A549 (cell line): ENCODE results near the gene REPS1. TPM values are rescaled to one million over a fixed set of nuclear protein-coding genes. Genes with fewer than 3 reads are reported as not detected.
A peak's percentile ranks its signal among the peaks of the same experiment; 100 is the strongest.
"Not testable (repeated sequence)": the region's sequence is repeated elsewhere in the genome, so short reads cannot be mapped to it uniquely, and the experiment has no call there.

ENCODE experiments used
- ATAC-seq, 2 experiments: fragments of 200-7000 bp in 1 of 2; fragments of >200 bp in 1 of 2; cut with Nextera tagmentation in 1 of 2; cut with Tn5 transposase in 1 of 2; 3 replicates each; pipeline versions ENCODE4 v1.8.0 to v1.9.1; 2018 to 2020; ENCODE audit warnings: mild to moderate bottlenecking in 1 of 2, moderate library complexity in 1 of 2
- CTCF ChIA-PET: fragments of 300-600 bp; sonication (Branson Sonifier 250); formaldehyde crosslinking; extraction: SDS; loops from one replicate; lab custom pipeline; 2021; ENCODE audit warnings: antibody characterized with exemption, inconsistent platforms; lab: Yijun Ruan, JAX
- POLR2A ChIA-PET: fragments of 350-600 bp; formaldehyde crosslinking; extraction: SDS; loops from one replicate; lab custom pipeline; 2021; ENCODE audit warnings: antibody characterized with exemption, inconsistent platforms; lab: Yijun Ruan, JAX
- DNase-seq, 2 experiments: peaks; one replicate each; pipeline versions ENCODE4 v3.0.0 to v3.0.0-alpha.2; 2011 to 2016; ENCODE audit warnings: low read depth in 1 of 2, low spot score in 1 of 2
- FAIRE-seq: peaks from 2 replicates; lab custom pipeline; 2011; peaks lifted over from hg19 to GRCh38; lab: Jason Lieb, UNC
- H3K27ac ChIP-seq, 2 experiments: fragments of >200 bp; sonication (Bioruptor Twin); formaldehyde crosslinking; 3 replicates each; pipeline ENCODE4 v1.5.1; 2016 to 2017
- H3K4me1 ChIP-seq: fragments of >200 bp; sonication (Bioruptor Twin); formaldehyde crosslinking; 3 replicates; pipeline ENCODE4 v1.6.1; 2016
- H3K4me2 ChIP-seq: fragments of >200 bp; sonication (Bioruptor Twin); formaldehyde crosslinking; 3 replicates; pipeline ENCODE4 v1.6.1; 2016
- H3K4me3 ChIP-seq: fragments of >200 bp; sonication (Bioruptor Twin); formaldehyde crosslinking; 3 replicates; pipeline ENCODE4 v1.5.1; 2016
- H3K9me3 ChIP-seq: fragments of >200 bp; sonication (Bioruptor Twin); formaldehyde crosslinking; 3 replicates; pipeline ENCODE4 v1.6.1; 2016
- CBX2 ChIP-seq: fragments of 200-600 bp; sonication (generic); IDR thresholded peaks from 2 replicates; pipeline ENCODE4 v1.6.1; 2016; ENCODE audit warnings: low read depth, mild to moderate bottlenecking, borderline replicate concordance
- CHD4 ChIP-seq: fragments of 200-600 bp; sonication (generic); IDR thresholded peaks from 2 replicates; pipeline ENCODE4 v1.6.1; 2016; ENCODE audit warnings: antibody characterized with exemption, mild to moderate bottlenecking, borderline replicate concordance
- EHF ChIP-seq: fragments of 250-450 bp; sonication (Bioruptor Pico); IDR thresholded peaks from 2 replicates; pipeline ENCODE4 v1.5.0; 2020; ENCODE audit warnings: mild to moderate bottlenecking
- EP300 ChIP-seq, 2 experiments: fragments of >200 bp; sonication (Bioruptor Twin); formaldehyde crosslinking; IDR thresholded peaks; 2 replicates in 1 of 2; 3 replicates in 1 of 2; pipeline ENCODE4 v1.6.1; 2016 to 2017
- ESRRA ChIP-seq: fragments of 150-350 bp; IDR thresholded peaks from 2 replicates; pipeline ENCODE4 v1.6.1; 2014; ENCODE audit warnings: mild to moderate bottlenecking, low read length, borderline replicate concordance
- HEYL ChIP-seq: fragments of 250-450 bp; sonication (Bioruptor Pico); IDR thresholded peaks from 2 replicates; pipeline ENCODE4 v1.8.0; 2021; ENCODE audit warnings: mild to moderate bottlenecking, moderate library complexity
- HOXA7 ChIP-seq: fragments of 250-450 bp; sonication (Bioruptor Pico); IDR thresholded peaks from 2 replicates; pipeline ENCODE4 v1.5.0; 2020; ENCODE audit warnings: mild to moderate bottlenecking, moderate library complexity
- HOXB13 ChIP-seq: fragments of 250-450 bp; sonication (Bioruptor Pico); IDR thresholded peaks from 2 replicates; pipeline ENCODE4 v1.5.0; 2020; ENCODE audit warnings: low read depth, mild to moderate bottlenecking, moderate library complexity
- HOXB5 ChIP-seq: fragments of 250-450 bp; sonication (Bioruptor Pico); IDR thresholded peaks from 2 replicates; pipeline ENCODE4 v1.5.0; 2020; ENCODE audit warnings: mild to moderate bottlenecking, moderate library complexity
- MAFK ChIP-seq: fragments of 450-650 bp; IDR thresholded peaks from 2 replicates; pipeline ENCODE4 v1.6.1; 2014; ENCODE audit not compliant: partially characterized antibody
- MAZ ChIP-seq: fragments of 150-350 bp; IDR thresholded peaks from 2 replicates; pipeline ENCODE4 v1.6.1; 2014; ENCODE audit warnings: antibody characterized with exemption, low read depth, low read length, borderline replicate concordance
- POLR2A ChIP-seq: IDR thresholded peaks from 2 replicates; pipeline ENCODE4 v1.6.1; 2012; ENCODE audit warnings: mild to moderate bottlenecking, low read length
- POLR2AphosphoS2 ChIP-seq: conservative IDR thresholded peaks from 2 replicates; pipeline ENCODE4 v1.6.1; 2012; ENCODE audit warnings: low read length, improper control_type of control experiment, inconsistent platforms
- RARB ChIP-seq: fragments of 250-450 bp; sonication (Bioruptor Pico); IDR thresholded peaks from 2 replicates; pipeline ENCODE4 v1.8.0; 2021; ENCODE audit warnings: mild to moderate bottlenecking, moderate library complexity
- WGBS: methylation state at CpG from one replicate; pipeline ENCODE4 v1.1.6; 2017; ENCODE audit errors: missing lambda C conversion rate; 5-methylcytosine and 5-hydroxymethylcytosine counted together
- polyA plus RNA-seq, 4 experiments: library from polyadenylated mRNA; depleted of rRNA in 3 of 4; stranded (reverse); fragments of >200 nt; fragmentation: RNase III in 1 of 4; extraction: RNeasy Plus Mini Kit Qiagen cat#74134 plus additional on column Dnase treatment in 1 of 4; gene quantifications; 2 replicates in 3 of 4; 3 replicates in 1 of 4; pipeline ENCODE4 v1.2.3, GENCODE V29; 2011 to 2017
- TF ChIP-seq, protein P1 (sequence below): fragments of 250-450 bp; sonication (Bioruptor Pico); IDR thresholded peaks from 2 replicates; pipeline ENCODE4 v1.5.0; 2021; ENCODE audit warnings: mild to moderate bottlenecking, moderate library complexity, borderline replicate concordance
- TF ChIP-seq, protein P2 (sequence below): IDR thresholded peaks from 2 replicates; pipeline ENCODE4 v1.6.1; 2012

REPS1 gene
- polyA plus RNA-seq, 2 of the 4 experiments (the other 2 are of a cell fraction), result 16.3 to 36.4 TPM

GRCh38 chr6:138996524-138996923 is 8.5 kb upstream of the REPS1 start (continued):
- TF ChIP-seq CHD4 (no peak), EP300 (IDR thresholded peaks at IDR 0.05) (no peak), MAFK (no peak), CBX2 (no peak), HOXA7 (CRISPR knock-in tag) (no peak)
- TF ChIP-seq, all 56 proteins: peak for 0

GRCh38 chr6:138993410-138993809 is 5.4 kb upstream of the REPS1 start:
- ATAC-seq, DNase-seq, FAIRE-seq, CTCF ChIA-PET, H3K4me1 ChIP-seq, H3K27ac ChIP-seq, H3K4me2 ChIP-seq, H3K4me3 ChIP-seq, H3K9me3 ChIP-seq, POLR2A ChIA-PET: not testable (repeated sequence)
- 41% methylated on average over 1 of the region's 1 CpG for WGBS

DNA sequence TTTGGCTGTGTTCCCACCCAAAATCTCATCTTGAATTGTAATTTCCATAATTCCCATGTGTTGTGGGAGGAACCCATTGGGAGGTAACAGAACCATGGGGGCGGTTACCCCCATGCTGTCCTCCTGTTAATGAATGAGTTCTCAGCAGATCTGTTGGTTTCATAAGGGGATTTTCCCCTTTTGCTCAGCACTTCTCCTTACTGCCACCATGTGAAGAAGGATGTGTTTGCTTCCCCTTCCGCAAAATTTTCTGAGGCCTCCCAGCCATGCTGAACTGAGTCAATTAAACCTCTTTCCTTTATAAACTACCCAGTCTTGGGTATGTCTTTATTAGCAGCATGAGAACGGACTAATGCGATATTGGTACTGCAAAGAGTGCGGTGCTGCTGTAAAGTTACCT is 4.9 kb upstream of the REPS1 start:
- POLR2A ChIA-PET, CTCF ChIA-PET, H3K9me3 ChIP-seq, H3K4me2 ChIP-seq, H3K4me1 ChIP-seq, H3K27ac ChIP-seq, FAIRE-seq, DNase-seq, ATAC-seq, H3K4me3 ChIP-seq: not testable (repeated sequence)
- 86% methylated on average over 5 of the region's 5 CpGs for WGBS

- no peak overlapping the region for H3K27ac ChIP-seq
- TF ChIP-seq MAZ, result no peak
- TF ChIP-seq HOXB13 (CRISPR knock-in tag), result no peak
- no peak for TF ChIP-seq RARB (CRISPR knock-in tag)
- no peak for TF ChIP-seq HEYL (CRISPR knock-in tag)
- TF ChIP-seq POLR2AphosphoS2, result no peak
- TF ChIP-seq, protein P1, sequence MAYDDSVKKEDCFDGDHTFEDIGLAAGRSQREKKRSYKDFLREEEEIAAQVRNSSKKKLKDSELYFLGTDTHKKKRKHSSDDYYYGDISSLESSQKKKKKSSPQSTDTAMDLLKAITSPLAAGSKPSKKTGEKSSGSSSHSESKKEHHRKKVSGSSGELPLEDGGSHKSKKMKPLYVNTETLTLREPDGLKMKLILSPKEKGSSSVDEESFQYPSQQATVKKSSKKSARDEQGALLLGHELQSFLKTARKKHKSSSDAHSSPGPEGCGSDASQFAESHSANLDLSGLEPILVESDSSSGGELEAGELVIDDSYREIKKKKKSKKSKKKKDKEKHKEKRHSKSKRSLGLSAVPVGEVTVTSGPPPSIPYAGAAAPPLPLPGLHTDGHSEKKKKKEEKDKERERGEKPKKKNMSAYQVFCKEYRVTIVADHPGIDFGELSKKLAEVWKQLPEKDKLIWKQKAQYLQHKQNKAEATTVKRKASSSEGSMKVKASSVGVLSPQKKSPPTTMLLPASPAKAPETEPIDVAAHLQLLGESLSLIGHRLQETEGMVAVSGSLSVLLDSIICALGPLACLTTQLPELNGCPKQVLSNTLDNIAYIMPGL, result no peak
- TF ChIP-seq ESRRA, result no peak
- no peak for TF ChIP-seq CHD4
- TF ChIP-seq EHF (CRISPR knock-in tag), result no peak
- no peak for TF ChIP-seq HOXB5 (CRISPR knock-in tag)
- TF ChIP-seq POLR2A, result no peak
- peaks cover 11% of the 10 kb centered on the region; the same call in 1 of the 3 replicates for H3K4me1 ChIP-seq
- H3K4me2 ChIP-seq, result no peak overlapping the region
- no peak overlapping the region for H3K4me3 ChIP-seq
- 77% methylated on average over 5 of the region's 5 CpGs for WGBS
- DNase-seq (no peak), ATAC-seq (no peak), FAIRE-seq (no peak)
- no peaks in the 10 kb centered on the region for H3K9me3 ChIP-seq
- ChIA-PET CTCF (interaction anchor here (0.7 kb wide), 1 partner anchor 589 kb away, joined by 4 read pairs; no protein-coding TSS in a partner anchor), POLR2A (no interaction called here)
Measured at GRCh38 chr6:138991206-138991605, 3.2 kb upstream of the REPS1 start.

DNA sequence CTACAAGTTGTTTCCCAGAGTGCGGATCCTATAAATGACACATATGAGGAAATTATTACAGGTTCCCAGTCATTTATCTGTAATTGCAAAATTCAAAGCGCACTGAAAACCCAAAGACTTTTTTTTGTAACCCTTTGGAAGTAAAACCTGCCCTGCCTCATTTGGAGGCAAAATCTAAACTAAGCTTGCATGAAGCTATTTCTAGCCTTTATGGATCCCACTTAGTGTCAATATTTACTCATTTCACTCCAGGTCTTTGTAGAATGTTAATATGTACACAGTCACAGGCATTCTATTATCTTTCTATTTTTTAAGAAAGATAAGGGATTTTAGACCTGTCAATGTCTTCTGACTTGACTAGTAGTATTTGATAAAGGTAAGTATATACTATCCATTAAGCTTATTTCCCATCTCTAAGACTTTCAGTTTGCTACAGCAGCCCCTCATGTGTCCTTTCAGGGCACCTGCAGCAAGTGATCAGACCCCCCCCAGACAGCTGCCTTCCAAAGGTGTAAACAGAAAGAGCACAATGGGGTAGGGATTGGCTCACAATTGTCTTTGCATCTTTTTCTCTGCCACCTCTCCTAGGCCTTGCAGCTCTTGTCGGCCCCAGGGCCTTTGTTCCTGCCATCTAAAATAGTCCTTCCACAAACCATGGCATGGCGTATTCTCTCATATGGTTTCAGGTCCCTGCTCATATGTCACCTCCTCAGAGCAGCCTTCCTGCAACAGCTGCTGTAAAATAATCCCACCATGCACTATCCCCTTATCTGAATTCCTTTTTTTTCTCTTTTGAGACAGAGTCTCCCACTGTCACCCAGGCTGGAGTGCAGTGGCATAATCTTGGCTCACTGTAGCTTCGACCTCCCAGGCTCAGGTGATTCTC is 1.3 kb upstream of the REPS1 start:
- Histone ChIP-seq H3K27ac (no peak overlapping the region), H3K4me2 (peak overlapping the region; percentile 86; the same call in 2 of the 3 replicates), H3K9me3 (no peaks in the 10 kb centered on the region), H3K4me3 (no peak overlapping the region), H3K4me1 (peaks cover 25% of the 10 kb centered on the region; the same call in 2 of the 3 replicates)
- ChIA-PET CTCF (interaction anchor here (0.6 to 5.6 kb wide), 16 partner anchors 11 to 985 kb away, joined by 3 to 33 read pairs (median 4); no protein-coding TSS in a partner anchor), POLR2A (no interaction called here)
- FAIRE-seq (no peak), DNase-seq (no peak), ATAC-seq (no peak)
- TF ChIP-seq, protein P2, sequence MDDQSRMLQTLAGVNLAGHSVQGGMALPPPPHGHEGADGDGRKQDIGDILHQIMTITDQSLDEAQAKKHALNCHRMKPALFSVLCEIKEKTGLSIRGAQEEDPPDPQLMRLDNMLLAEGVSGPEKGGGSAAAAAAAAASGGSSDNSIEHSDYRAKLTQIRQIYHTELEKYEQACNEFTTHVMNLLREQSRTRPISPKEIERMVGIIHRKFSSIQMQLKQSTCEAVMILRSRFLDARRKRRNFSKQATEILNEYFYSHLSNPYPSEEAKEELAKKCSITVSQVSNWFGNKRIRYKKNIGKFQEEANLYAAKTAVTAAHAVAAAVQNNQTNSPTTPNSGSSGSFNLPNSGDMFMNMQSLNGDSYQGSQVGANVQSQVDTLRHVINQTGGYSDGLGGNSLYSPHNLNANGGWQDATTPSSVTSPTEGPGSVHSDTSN, result no peak
- WGBS, result 79% methylated on average over 5 of the region's 5 CpGs
